ENCODE results near the gene RPE.

The RPE gene

GRCh38 chr2:210000464-210001324, 1.7 kb upstream of the RPE start:
- no peak for DNase-seq (ENCODE audit: extremely low read depth in 1 of 2, low read depth in 1 of 2)

GRCh38 chr2:210003359-210003758, 921 bp downstream of the RPE start:
- DNase-seq (ENCODE audit: extremely low read depth in 1 of 2, low read depth in 1 of 2) = no peak

- no peak for DNase-seq (ENCODE audit: extremely low read depth in 1 of 2, low read depth in 1 of 2)
These were observed 2.4 kb downstream of the RPE start for GRCh38 chr2:210004881-210005280.

DNA sequence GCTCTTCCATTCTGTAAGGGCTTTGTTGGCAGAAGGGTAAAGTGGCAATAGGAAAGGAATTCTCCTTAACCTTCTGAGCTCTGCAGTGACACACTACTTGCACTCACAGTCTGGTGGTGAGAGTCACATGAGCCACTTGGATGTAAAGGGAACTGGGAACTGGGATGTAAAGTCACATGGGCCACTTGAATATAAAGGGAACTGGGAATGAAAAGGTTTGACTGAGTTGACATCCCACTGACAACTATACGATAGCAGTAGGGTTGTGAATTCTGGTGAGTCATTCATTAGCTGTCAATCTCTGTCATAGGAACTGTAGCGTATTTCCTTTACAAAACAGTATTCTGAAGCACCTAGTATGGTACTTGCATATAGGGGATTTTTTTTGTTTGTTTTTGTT, 5.5 kb downstream of the RPE start:
- DNase-seq (ENCODE audit: extremely low read depth in 1 of 2, low read depth in 1 of 2) = no peak

GRCh38 chr2:210009126-210009525, 6.7 kb downstream of the RPE start:
- no peak for DNase-seq (ENCODE audit: extremely low read depth in 1 of 2, low read depth in 1 of 2)

- DNase-seq (ENCODE audit: extremely low read depth in 1 of 2, low read depth in 1 of 2) = no peak
These were observed 7.5 kb downstream of the RPE start for GRCh38 chr2:210009896-210010295.

GRCh38 chr2:210020138-210020537, 17.7 kb downstream of the RPE start:
- no peak for DNase-seq (ENCODE audit: extremely low read depth in 1 of 2, low read depth in 1 of 2)

DNA sequence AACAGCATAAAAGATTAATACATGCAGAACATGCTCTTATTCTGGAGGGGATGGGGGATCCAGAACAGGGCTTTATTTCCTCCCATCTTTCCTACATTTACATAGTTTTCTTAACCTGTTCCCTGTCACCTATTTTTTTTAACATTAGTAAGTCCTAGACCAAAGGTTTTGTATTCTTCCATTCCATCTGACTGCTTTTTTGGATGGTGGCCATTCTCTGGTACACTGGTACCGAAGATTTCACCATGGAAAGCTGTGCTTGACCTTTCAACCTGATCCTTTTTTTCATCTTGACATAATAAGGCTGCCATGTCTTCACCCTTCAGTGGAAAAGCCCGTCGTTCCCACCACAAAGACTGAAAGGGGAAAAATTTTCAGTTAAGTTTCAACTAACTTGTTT, 20.4 kb downstream of the RPE start:
- DNase-seq (ENCODE audit: extremely low read depth in 1 of 2, low read depth in 1 of 2) = no peak

DNA sequence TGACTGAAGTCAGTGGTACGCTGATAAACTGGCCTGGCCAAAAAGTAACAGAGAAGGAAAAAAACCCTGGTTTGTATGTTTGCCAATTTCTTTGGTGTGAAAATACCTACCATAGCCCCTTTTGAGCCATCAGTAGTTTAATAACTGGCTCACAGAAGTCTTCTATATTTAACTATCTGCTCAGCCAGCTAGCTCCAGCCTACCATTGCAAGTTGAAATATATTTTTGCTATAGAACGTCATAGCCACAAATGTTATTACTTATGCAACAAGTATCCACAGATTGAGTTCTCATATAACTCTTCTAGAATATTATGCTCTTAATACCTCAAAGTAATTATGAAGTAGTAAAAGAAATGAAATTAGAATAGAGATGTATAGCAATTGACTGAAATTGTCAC, 25.2 kb downstream of the RPE start:
- DNase-seq (ENCODE audit: extremely low read depth in 1 of 2, low read depth in 1 of 2) = no peak

GRCh38 chr2:210028178-210028577, 25.7 kb downstream of the RPE start:
- DNase-seq (ENCODE audit: extremely low read depth in 1 of 2, low read depth in 1 of 2) = no peak

- no peak for DNase-seq (ENCODE audit: extremely low read depth in 1 of 2, low read depth in 1 of 2)
These were observed 31.7 kb downstream of the RPE start for GRCh38 chr2:210034087-210034683.

- no peak for DNase-seq (ENCODE audit: extremely low read depth in 1 of 2, low read depth in 1 of 2)
These were observed 33.2 kb downstream of the RPE start for GRCh38 chr2:210035679-210036078.

DNA sequence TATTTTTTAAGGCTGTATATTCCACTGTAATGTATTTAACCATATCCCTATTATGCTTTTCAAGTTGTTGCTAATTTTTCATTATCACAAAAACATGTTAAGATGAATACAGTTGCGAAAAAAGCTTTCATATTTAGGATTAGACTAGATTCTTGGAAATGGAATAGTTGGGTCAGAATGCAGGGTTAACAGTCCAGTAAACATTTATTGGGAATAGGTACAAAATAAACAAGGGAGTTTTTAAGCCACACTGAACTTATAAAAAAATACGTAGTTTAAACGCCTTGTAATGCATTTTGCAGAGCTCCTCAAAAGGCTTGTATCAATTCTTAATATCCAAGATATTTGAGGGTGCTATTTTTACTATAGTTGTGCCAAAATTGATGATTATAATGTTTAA, 35.6 kb downstream of the RPE start:
- DNase-seq (ENCODE audit: extremely low read depth in 1 of 2, low read depth in 1 of 2) = no peak

GRCh38 chr2:210046851-210047500, 44.5 kb downstream of the RPE start:
- DNase-seq (ENCODE audit: extremely low read depth in 1 of 2, low read depth in 1 of 2) = no peak

GRCh38 chr2:210049831-210050230, 47.4 kb downstream of the RPE start:
- no peak for DNase-seq (ENCODE audit: extremely low read depth in 1 of 2, low read depth in 1 of 2)

- no peak for DNase-seq (ENCODE audit: extremely low read depth in 1 of 2, low read depth in 1 of 2)
These were observed 48.4 kb downstream of the RPE start for GRCh38 chr2:210050885-210051284.

- DNase-seq (ENCODE audit: extremely low read depth in 1 of 2, low read depth in 1 of 2) = no peak
These were observed 52.3 kb downstream of the RPE start for GRCh38 chr2:210054696-210055095.

DNA sequence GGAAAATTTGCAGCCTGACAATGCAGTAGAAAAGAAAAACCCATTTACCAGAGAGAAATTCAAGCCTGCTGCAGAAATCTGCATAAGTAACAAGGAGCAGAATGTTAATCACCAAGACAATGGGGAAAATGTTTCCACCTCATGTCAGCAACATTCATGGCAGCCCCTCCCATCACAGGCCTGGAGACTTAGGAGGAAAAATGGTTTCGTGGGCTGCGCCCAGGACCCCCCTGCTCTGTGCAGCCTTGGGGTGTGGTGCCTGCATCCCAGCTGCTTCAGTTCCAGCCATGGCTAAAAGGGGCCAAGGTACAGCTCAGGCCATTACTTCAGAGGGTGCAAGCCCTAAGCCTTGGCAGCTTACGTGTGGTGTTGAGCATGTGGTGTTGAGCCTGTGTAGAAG, 53.4 kb downstream of the RPE start:
- DNase-seq (ENCODE audit: extremely low read depth in 1 of 2, low read depth in 1 of 2) = no peak

DNA sequence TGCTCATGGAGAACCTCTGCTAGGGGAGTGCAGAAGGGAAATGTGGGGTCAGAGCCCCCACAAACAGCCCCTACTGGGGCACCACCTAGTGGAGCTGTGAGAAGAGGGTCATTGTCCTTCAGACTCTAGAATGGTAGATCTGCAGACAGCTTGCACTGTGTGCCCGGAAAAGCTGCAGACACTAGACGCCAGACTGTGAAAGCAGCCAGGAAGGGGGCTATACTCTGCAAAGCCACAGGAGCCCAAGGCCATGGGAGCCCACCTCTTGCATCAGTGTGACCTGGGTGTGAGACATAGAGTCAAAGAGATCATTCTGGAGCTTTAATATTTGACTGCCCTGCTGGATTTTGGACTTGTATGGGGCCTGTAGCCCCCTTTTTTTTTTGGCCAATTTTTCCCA, 60.9 kb downstream of the RPE start:
- no peak for DNase-seq (ENCODE audit: extremely low read depth in 1 of 2, low read depth in 1 of 2)

Data from stimulated activated CD8-positive, alpha-beta memory T cell treated with anti-CD3 and anti-CD28 coated beads, Interleukin-7, amount 100 ng/mL, for 48 hours (primary cell).